Neutrophil (primary cell): ENCODE results near the gene SH3GLB2.

ENCODE experiments used
- H3K27ac ChIP-seq: fragments of 200-600 bp; sonication (generic); 2 replicates; pipeline ENCODE4 v1.5.1; 2016; ENCODE audit warnings: mild to moderate bottlenecking, moderate library complexity
- H3K27me3 ChIP-seq: fragments of 200-600 bp; sonication (generic); 2 replicates; pipeline ENCODE4 v1.6.0; 2016; ENCODE audit warnings: mild to moderate bottlenecking
- H3K36me3 ChIP-seq: fragments of 200-600 bp; sonication (generic); 2 replicates; pipeline ENCODE4 v1.5.1; 2017
- H3K4me1 ChIP-seq, 2 experiments: fragments of 200-600 bp in 1 of 2; sonication (generic) in 1 of 2; 1 replicate in 1 of 2; 2 replicates in 1 of 2; pipeline versions ENCODE4 v1.5.1 to v1.6.1; 2013 to 2016; ENCODE audit warnings: low read depth in 1 of 2, low read length in 1 of 2, mild to moderate bottlenecking in 1 of 2, moderate library complexity in 1 of 2; ENCODE audit not compliant: control insufficient read depth in 1 of 2, insufficient read depth in 1 of 2
- H3K4me3 ChIP-seq, 2 experiments: fragments of 200-600 bp in 1 of 2; sonication (generic) in 1 of 2; 1 replicate in 1 of 2; 2 replicates in 1 of 2; pipeline ENCODE4 v1.5.1; 2013 to 2016; ENCODE audit warnings: low read depth in 1 of 2, low read length in 1 of 2, mild to moderate bottlenecking in 1 of 2, moderate library complexity in 1 of 2
- H3K9me3 ChIP-seq: fragments of 200-600 bp; sonication (generic); 2 replicates; pipeline ENCODE4 v1.5.1; 2016
- CTCF ChIP-seq: fragments of 200-600 bp; sonication (generic); IDR thresholded peaks from 2 replicates; pipeline ENCODE4 v1.5.1; 2016; ENCODE audit warnings: antibody characterized with exemption

SH3GLB2 gene

DNA sequence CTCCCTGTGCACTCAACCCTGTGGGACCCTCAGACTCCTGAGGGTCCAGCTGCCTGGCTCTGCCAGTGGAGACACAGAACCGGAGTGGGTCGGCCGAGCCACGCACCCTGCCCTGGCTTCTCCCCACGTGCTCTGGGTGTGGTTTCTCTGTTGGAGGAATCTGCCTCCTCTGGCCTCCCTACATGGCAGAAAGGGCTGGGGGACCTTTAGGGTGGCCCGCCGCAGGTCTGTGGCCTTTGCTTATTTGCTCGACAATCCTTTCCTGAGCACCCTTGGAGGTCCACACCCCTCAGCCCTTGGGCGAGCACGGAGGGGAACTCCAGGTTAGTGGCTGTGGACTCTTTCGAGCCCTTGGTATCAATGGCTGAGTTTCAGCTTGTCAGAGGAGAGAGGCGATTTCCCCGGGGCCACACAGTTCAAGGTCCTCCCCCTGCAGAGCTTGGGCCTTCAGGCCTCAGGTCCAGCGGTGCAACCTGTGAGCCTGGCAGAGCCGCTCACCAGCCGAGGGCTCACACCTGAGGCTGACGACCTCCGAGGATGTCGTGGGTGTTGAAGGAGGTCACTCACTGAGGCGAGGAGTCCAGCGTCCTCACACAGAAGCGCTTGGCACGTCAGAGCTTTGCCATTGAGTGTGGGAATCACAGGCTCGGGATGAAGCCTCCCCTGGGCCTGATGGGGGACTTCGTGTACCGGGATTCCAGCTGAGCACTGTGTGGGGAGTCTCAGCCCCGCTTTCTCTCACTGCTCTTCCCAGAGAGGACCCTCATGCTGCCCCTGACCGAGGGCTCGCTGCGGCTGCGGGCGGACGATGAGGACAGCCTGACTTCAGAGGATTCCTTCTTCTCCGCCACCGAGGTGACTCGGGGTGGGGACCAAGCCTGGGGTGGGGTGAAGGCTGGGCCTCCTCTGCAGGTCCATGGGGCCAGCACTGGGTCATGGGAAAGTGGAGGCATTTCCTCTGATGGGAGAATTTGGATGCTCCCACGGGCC, 32.0 kb upstream of the SH3GLB2 start:
- H3K27ac ChIP-seq = no peak overlapping the region
- no peak overlapping the region for H3K4me3 ChIP-seq
- H3K27me3 ChIP-seq = no peaks in the 10 kb centered on the region
- H3K9me3 ChIP-seq = no peaks in the 10 kb centered on the region
- peaks cover 66% of the 10 kb centered on the region for H3K36me3 ChIP-seq
- peaks cover 4% of the 10 kb centered on the region in 2 experiments for H3K4me1 ChIP-seq
- TF ChIP-seq CTCF = no peak

DNA sequence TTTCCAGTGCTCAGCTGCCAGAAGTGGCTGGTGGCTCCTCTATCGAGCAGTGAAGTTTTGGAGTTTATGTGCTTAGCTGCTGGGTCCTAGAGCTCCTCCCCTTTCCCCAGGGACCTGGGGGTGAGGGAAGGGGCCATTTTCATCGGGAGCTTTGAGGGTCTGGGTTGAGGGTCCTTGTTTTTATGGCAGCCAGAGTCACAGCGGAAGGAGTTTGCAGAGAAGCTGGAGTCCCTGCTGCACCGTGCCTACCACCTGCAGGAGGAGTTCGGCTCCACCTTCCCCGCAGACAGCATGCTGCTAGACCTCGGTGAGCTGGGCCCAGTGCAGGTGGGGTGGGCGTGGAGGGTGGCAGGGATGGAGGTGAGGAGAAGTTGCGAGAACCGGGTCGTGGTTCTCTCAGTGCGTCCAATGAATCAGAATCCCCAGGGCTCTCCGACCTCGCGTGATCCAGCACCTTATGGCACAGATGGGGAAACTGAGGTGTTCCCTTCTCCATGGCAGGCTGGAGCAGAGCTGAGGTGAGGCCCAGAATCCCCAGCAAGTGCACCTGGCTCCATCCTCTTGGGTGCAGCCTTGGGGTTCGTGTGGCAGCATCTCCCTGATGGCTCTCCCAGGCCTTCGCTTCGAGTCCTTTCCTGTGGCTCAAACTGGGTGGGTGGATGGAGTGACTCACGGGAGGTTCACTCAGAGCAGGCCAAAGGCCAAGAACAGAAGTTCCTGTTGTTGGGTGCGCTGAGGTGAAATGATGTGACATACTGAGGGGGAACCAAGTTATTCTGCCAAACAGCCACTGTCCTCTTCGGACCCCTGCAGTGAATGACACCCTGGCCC, 31.0 kb upstream of the SH3GLB2 start:
- Histone ChIP-seq H3K4me1 (peaks cover 4% of the 10 kb centered on the region in 2 experiments), H3K9me3 (no peaks in the 10 kb centered on the region), H3K27me3 (no peaks in the 10 kb centered on the region), H3K4me3 (no peak overlapping the region), H3K27ac (no peak overlapping the region), H3K36me3 (peaks cover 67% of the 10 kb centered on the region)
- TF ChIP-seq CTCF = no peak

DNA sequence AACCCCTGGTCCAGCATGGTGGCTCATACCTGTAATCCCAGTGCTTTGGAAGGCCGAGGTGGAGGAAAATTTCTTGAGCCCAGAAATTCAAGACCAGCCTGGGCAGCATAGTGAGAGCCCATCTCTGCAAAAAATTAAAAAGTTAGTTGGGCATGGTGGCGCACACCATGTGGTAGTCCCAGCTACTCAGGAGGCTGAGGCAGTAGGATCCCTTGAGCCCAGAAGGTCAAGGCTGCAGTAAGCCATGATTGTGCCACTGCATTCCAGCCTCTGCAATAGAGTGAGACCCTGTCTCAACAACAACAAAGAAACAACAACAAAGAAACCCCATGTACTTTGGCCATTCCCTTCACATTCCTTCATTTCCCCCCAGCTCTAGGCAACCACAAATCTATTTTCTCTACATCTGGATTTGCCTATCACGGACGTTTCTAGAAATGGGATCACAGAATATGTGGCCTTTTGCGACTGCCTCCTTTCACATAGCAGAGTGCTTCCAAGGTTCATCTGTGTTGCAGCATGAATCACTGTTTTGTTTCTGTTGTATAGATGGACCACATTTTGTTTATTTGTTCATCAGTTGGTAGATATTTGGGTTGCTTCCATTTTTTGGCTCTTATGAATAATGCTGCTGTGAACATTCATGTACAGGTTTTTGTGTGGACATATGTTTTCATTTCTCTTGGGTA, 26.2 kb upstream of the SH3GLB2 start:
- no peak overlapping the region for H3K4me3 ChIP-seq
- peaks cover 67% of the 10 kb centered on the region for H3K36me3 ChIP-seq
- no peaks in the 10 kb centered on the region for H3K27me3 ChIP-seq
- H3K9me3 ChIP-seq = no peaks in the 10 kb centered on the region
- H3K27ac ChIP-seq = no peak overlapping the region
- peaks cover 4% of the 10 kb centered on the region in 2 experiments for H3K4me1 ChIP-seq
- no peak for TF ChIP-seq CTCF

- Histone ChIP-seq H3K27ac (no peak overlapping the region), H3K27me3 (no peaks in the 10 kb centered on the region), H3K4me1 (peaks cover 1 to 3% of the 10 kb centered on the region in 2 experiments), H3K4me3 (no peak overlapping the region), H3K9me3 (no peaks in the 10 kb centered on the region), H3K36me3 (peaks cover 77% of the 10 kb centered on the region)
- TF ChIP-seq CTCF = no peak
Measured at GRCh38 chr9:129053020-129053419, 24.9 kb upstream of the SH3GLB2 start.

- Histone ChIP-seq H3K27ac (no peak overlapping the region), H3K27me3 (no peaks in the 10 kb centered on the region), H3K9me3 (no peaks in the 10 kb centered on the region), H3K4me3 (no peak overlapping the region), H3K4me1 (no peaks in the 10 kb centered on the region), H3K36me3 (peaks cover 81% of the 10 kb centered on the region)
- no peak for TF ChIP-seq CTCF
Measured at GRCh38 chr9:129052592-129052991, 24.5 kb upstream of the SH3GLB2 start.
